Smooth muscle cell (in vitro differentiated cells): Measurements from ENCODE around the gene PINLYP. TPM values are rescaled to one million over a fixed set of nuclear protein-coding genes. Genes with fewer than 3 reads are reported as not detected.
A peak's percentile ranks its signal among the peaks of the same experiment; 100 is the strongest.
"Not testable (repeated sequence)": the region's sequence is repeated elsewhere in the genome, so short reads cannot be mapped to it uniquely, and the experiment has no call there.

Source experiments
- DNase-seq: peaks from one replicate; lab custom pipeline; 2025; ENCODE audit not compliant: unreplicated experiment; lab: John Stamatoyannopoulos, UW
- H2AFZ ChIP-seq: fragments of 200-600 bp; sonication (generic); 2 replicates; pipeline ENCODE4 v1.6.0; 2016; ENCODE audit warnings: antibody characterized with exemption, low read depth, mild to moderate bottlenecking
- H3F3A ChIP-seq: fragments of 200-600 bp; sonication (generic); 2 replicates; pipeline ENCODE4 v1.6.0; 2017; ENCODE audit warnings: antibody characterized with exemption, low read depth
- H3K27ac ChIP-seq: fragments of 200-600 bp; sonication (generic); 2 replicates; pipeline ENCODE4 v1.5.1; 2016; ENCODE audit warnings: low read depth, mild to moderate bottlenecking
- H3K27me3 ChIP-seq: fragments of 200-600 bp; sonication (generic); 2 replicates; pipeline ENCODE4 v1.6.1; 2016; ENCODE audit warnings: low read depth, mild to moderate bottlenecking
- H3K36me3 ChIP-seq: fragments of 200-600 bp; sonication (generic); 2 replicates; pipeline ENCODE4 v1.5.1; 2016; ENCODE audit warnings: low read depth
- H3K4me1 ChIP-seq: fragments of 200-600 bp; sonication (generic); 2 replicates; pipeline ENCODE4 v1.5.1; 2016; ENCODE audit warnings: low read depth
- H3K4me2 ChIP-seq: fragments of 200-600 bp; sonication (generic); 2 replicates; pipeline ENCODE4 v1.6.0; 2016; ENCODE audit warnings: mild to moderate bottlenecking
- H3K4me3 ChIP-seq: fragments of 200-600 bp; sonication (generic); 2 replicates; pipeline ENCODE4 v1.5.1; 2016; ENCODE audit warnings: mild to moderate bottlenecking
- H3K79me2 ChIP-seq: fragments of 200-600 bp; sonication (generic); 2 replicates; pipeline ENCODE4 v1.6.0; 2016; ENCODE audit warnings: low read depth, mild to moderate bottlenecking
- H3K9ac ChIP-seq: fragments of 200-600 bp; sonication (generic); 2 replicates; pipeline ENCODE4 v1.6.0; 2016; ENCODE audit warnings: low read depth
- H3K9me3 ChIP-seq: fragments of 200-600 bp; sonication (generic); replicated peaks from 2 replicates; pipeline ENCODE4 v1.5.1; 2016; ENCODE audit warnings: low read depth
- H4K20me1 ChIP-seq: fragments of 200-600 bp; sonication (generic); 2 replicates; pipeline ENCODE4 v1.6.0; 2016; ENCODE audit warnings: low read depth
- WGBS: methylation state at CpG from one replicate; pipeline ENCODE4 v1.1.7; 2016; ENCODE audit warnings: low lambda C conversion rate; 5-methylcytosine and 5-hydroxymethylcytosine counted together
- polyA plus RNA-seq: library from polyadenylated mRNA; unstranded; fragments of >200 nt; fragmentation: Nextera tagmentation; extraction: Ambion mirVana; gene quantifications from 2 replicates; pipeline ENCODE4 v1.2.1, GENCODE V29; 2016
- total RNA-seq: library from RNA; depleted of rRNA; stranded (reverse); fragments of >200 nt; gene quantifications from 2 replicates; pipeline ENCODE4 v1.2.3, GENCODE V29; 2014
- TF ChIP-seq, protein P1 (sequence below): fragments of 200-600 bp; sonication (generic); IDR thresholded peaks from 2 replicates; pipeline ENCODE4 v1.5.1; 2017; ENCODE audit warnings: borderline replicate concordance, mild to moderate bottlenecking, antibody characterized with exemption; ENCODE audit not compliant: insufficient read depth, poor library complexity, severe bottlenecking

Gene PINLYP
- total and polyA plus RNA-seq, 2 experiments from 2014 or later = 1.7 to 2.2 TPM

DNA sequence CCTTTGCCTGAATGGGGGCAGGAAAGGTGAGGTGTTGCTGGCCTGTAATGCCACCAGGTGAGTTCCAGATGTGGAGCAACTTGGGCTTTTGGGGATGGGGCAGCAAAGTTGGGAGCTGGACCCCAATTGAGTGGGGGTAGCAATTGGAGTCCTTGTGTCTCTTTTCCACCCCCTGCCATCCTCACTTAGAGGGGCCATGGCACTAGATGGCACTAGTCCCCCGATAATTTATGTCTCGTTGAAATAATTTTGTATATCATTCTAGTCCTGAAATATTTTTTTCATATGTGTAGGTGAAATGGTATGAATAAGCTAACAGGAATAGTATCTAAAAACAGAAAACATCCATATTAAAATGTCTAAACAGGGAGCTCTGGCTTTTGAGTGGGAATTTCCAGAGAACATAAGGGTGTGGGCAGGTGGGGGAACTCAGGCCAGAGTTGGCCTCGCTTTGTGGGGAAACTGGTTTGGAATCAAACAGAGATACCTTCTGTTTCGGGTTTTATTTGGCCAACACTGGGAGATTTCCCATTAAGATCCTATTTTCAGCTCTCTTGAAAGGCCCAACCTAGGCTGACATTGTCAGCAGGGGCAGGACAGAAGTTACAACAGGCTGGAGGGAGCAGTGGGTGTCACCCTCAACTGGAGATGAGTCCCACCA is 24.2 kb downstream of the PINLYP start:
- Histone ChIP-seq H3K79me2 (peaks cover 22% of the 10 kb centered on the region), H3F3A (peaks cover 5% of the 10 kb centered on the region), H3K4me3 (no peak overlapping the region), H3K27ac (no peak overlapping the region), H3K4me2 (no peak overlapping the region), H3K9ac (no peak overlapping the region), H2AFZ (no peak overlapping the region), H4K20me1 (peaks cover 3% of the 10 kb centered on the region), H3K36me3 (no peaks in the 10 kb centered on the region), H3K9me3 (no peaks in the 10 kb centered on the region), H3K27me3 (no peaks in the 10 kb centered on the region), H3K4me1 (peaks cover 13% of the 10 kb centered on the region)
- WGBS = 96% methylated on average over 4 of the region's 4 CpGs
- TF ChIP-seq, protein P1, sequence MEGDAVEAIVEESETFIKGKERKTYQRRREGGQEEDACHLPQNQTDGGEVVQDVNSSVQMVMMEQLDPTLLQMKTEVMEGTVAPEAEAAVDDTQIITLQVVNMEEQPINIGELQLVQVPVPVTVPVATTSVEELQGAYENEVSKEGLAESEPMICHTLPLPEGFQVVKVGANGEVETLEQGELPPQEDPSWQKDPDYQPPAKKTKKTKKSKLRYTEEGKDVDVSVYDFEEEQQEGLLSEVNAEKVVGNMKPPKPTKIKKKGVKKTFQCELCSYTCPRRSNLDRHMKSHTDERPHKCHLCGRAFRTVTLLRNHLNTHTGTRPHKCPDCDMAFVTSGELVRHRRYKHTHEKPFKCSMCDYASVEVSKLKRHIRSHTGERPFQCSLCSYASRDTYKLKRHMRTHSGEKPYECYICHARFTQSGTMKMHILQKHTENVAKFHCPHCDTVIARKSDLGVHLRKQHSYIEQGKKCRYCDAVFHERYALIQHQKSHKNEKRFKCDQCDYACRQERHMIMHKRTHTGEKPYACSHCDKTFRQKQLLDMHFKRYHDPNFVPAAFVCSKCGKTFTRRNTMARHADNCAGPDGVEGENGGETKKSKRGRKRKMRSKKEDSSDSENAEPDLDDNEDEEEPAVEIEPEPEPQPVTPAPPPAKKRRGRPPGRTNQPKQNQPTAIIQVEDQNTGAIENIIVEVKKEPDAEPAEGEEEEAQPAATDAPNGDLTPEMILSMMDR = no peak
- no peak for DNase-seq

DNA sequence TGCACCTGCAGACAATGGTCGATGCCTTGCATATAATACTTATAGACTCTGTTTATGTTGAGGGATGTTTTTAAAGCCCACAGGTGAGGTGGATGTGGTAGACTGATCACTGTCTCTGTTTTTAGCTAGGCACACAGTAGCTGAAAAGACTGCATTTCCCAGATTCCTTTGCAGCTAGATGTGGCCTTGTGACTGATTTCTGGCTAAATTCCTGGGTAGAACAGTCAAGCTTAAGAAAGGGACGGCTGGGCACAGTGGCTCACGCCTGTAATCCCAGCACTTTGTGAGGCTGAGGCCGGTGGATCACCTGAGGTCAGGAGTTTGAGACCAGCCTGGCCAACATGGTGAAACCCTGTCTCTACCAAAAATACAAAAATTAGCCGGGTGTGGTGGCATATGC is 24.7 kb downstream of the PINLYP start:
- H3K9me3 ChIP-seq, H3K4me3 ChIP-seq, H3K9ac ChIP-seq, H3K27me3 ChIP-seq, DNase-seq, H2AFZ ChIP-seq, H3K4me2 ChIP-seq, H4K20me1 ChIP-seq, H3K36me3 ChIP-seq, H3F3A ChIP-seq: not testable (repeated sequence)
- peak overlapping the region; percentile 71 for H3K27ac ChIP-seq
- peaks cover 13% of the 10 kb centered on the region for H3K4me1 ChIP-seq
- H3K79me2 ChIP-seq = peaks cover 18% of the 10 kb centered on the region
- WGBS = 91% methylated on average over 5 of the region's 5 CpGs

DNA sequence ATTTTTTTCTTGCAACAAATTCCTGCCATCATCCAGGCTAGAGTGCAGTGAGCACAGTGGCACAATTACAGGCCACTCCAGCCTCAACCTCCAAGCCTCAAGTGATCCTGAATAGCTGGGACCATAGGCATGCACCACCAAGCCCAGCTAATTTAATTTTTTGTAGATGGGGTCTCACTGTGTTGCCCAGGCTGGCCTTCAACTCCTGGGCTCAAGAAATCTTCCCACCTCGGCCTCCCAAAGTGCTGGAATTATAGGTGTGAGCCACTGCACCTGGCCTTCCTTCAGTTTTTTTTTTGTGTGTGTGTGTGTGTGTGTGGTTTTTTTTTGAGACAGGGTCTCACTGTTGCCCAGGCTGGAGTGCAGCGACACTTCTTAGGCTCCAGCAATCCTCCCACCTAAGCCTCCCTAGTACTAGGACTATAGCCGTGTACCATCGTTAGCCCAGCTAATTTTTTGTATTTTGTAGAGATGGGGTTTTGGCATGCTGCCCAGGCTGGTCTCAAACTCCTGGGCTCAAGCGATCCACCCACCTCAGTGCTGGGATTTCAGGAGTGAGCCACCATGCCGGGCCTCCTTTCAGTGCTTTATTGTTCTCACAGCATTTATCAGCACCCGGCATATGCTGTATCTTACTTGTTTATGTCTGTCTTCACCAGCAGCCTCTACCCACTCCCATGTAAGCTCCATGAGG is 30.4 kb downstream of the PINLYP start:
- H3K9ac ChIP-seq = no peak overlapping the region
- peaks cover 12% of the 10 kb centered on the region for H4K20me1 ChIP-seq
- H3K9me3 ChIP-seq = no peaks in the 10 kb centered on the region
- no peak overlapping the region for H3K27ac ChIP-seq
- peaks cover 2% of the 10 kb centered on the region for H3F3A ChIP-seq
- DNase-seq = no peak
- no peaks in the 10 kb centered on the region for H3K27me3 ChIP-seq
- WGBS = 79% methylated on average over 7 of the region's 7 CpGs
- no peak overlapping the region for H3K4me3 ChIP-seq
- no peaks in the 10 kb centered on the region for H3K4me1 ChIP-seq
- no peaks in the 10 kb centered on the region for H3K79me2 ChIP-seq
- no peak overlapping the region for H2AFZ ChIP-seq
- TF ChIP-seq, protein P1 = no peak
- H3K36me3 ChIP-seq = no peaks in the 10 kb centered on the region
- H3K4me2 ChIP-seq = no peak overlapping the region

DNA sequence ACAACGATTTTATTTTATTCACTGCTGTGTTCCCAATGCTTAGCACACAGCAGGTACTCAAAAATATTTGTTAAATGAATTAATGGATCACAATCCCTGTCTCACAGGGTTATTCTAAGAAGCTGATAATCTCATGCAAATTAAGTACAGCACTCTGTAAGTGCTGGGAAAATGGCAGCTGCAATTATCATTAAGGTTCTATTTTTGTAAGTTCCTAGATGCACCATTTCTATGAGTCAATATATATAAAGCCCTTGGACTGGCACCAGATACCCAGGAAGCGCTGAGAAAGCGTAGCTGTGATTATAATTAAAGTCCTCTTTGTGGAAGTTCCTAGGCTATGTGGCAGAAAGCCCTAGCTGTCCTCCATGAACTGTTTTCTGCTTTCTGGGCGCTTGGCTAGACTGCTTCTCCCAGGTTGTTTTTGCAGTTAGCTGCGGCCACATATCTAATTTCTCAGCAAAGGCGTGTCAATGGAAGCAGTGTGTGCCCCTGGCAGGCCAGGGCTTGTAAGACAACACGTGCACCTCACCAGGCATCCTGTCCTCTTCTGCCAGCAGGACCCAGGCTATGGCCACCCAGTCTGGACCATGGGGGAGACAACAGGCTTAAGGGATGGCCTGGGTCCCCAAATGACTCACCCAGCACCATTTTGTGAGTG is 31.1 kb downstream of the PINLYP start:
- no peaks in the 10 kb centered on the region for H3K4me1 ChIP-seq
- TF ChIP-seq, protein P1 = no peak
- no peak overlapping the region for H3K4me2 ChIP-seq
- no peak overlapping the region for H2AFZ ChIP-seq
- H3K79me2 ChIP-seq = no peaks in the 10 kb centered on the region
- H3F3A ChIP-seq = no peaks in the 10 kb centered on the region
- no peak for DNase-seq
- 93% methylated on average over 7 of the region's 7 CpGs for WGBS
- H3K4me3 ChIP-seq = no peak overlapping the region
- H3K27ac ChIP-seq = no peak overlapping the region
- H3K9ac ChIP-seq = no peak overlapping the region
- no peaks in the 10 kb centered on the region for H3K36me3 ChIP-seq
- H3K27me3 ChIP-seq = no peaks in the 10 kb centered on the region
- H3K9me3 ChIP-seq = no peaks in the 10 kb centered on the region
- H4K20me1 ChIP-seq = peaks cover 15% of the 10 kb centered on the region
